ENCODE measurements around the gene DMC1.
"Not testable (repeated sequence)": the region's sequence is repeated elsewhere in the genome, so short reads cannot be mapped to it uniquely, and the experiment has no call there.

Gene DMC1

GRCh38 chr22:38611559-38611958 lies 41.6 kb upstream of the DMC1 start:
- no peak for DNase-seq (ENCODE audit: low read depth)
- no peak overlapping the region for H3K4me3 ChIP-seq (replicated peaks; ENCODE audit: low read depth, low read length)
- TF ChIP-seq CTCF (IDR thresholded peaks at IDR 0.05; ENCODE audit: low read length, missing control alignments), result no peak

DNA sequence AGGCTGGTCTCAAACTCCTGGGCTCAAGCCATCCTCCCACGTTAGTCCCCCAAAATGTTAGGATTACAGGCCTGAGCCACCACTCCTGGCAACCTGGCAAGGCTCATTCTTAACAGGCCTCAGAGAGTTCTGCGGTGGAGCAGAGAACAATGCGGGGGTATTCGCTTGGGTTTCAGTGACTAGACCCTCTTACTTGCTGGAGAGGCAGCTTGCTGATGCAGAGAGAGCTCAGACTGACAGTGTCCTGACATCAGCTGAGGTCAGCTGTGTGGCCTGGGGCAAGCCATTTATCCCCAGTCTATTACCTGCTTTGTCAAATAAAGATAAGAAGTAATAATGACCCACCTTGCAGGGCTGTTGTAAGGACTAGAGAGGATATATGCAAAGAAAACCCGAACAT lies 40.3 kb upstream of the DMC1 start:
- no peak for DNase-seq (ENCODE audit: low read depth)
- TF ChIP-seq CTCF (IDR thresholded peaks at IDR 0.05; ENCODE audit: low read length, missing control alignments), result no peak
- no peak overlapping the region for H3K4me3 ChIP-seq (replicated peaks; ENCODE audit: low read depth, low read length)

GRCh38 chr22:38608992-38609750 lies 39.2 kb upstream of the DMC1 start:
- no peak for TF ChIP-seq CTCF (IDR thresholded peaks at IDR 0.05; ENCODE audit: low read length, missing control alignments)
- H3K4me3 ChIP-seq (replicated peaks; ENCODE audit: low read depth, low read length), result no peak overlapping the region
- no peak for DNase-seq (ENCODE audit: low read depth)

GRCh38 chr22:38607680-38608079 lies 37.7 kb upstream of the DMC1 start:
- TF ChIP-seq CTCF (IDR thresholded peaks at IDR 0.05; ENCODE audit: low read length, missing control alignments), result no peak
- no peak for DNase-seq (ENCODE audit: low read depth)
- no peak overlapping the region for H3K4me3 ChIP-seq (replicated peaks; ENCODE audit: low read depth, low read length)

DNA sequence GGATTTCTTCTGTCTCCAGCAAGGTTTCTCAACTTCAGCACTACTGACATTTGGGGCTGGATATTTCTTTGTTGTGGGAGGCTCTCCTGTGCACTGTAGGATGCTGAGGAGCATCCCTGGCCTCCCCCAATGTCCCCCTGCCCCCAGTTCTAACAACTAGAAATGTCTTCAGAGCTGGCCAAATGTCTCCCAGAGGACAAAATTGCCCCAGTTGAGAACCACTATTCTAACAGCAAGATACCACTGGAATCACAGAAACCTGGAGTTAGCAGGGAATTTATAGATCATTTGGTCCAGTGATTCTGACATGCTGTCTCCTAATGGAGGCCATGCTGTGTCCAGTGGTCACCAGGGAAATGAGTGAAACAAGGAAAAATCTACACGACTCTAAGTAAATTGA lies 32.2 kb upstream of the DMC1 start:
- no peak for TF ChIP-seq CTCF (IDR thresholded peaks at IDR 0.05; ENCODE audit: low read length, missing control alignments)
- DNase-seq (ENCODE audit: low read depth), result no peak
- H3K4me3 ChIP-seq (replicated peaks; ENCODE audit: low read depth, low read length), result no peak overlapping the region

- H3K4me3 ChIP-seq (replicated peaks; ENCODE audit: low read depth, low read length), result no peak overlapping the region
- DNase-seq (ENCODE audit: low read depth), result no peak
- no peak for TF ChIP-seq CTCF (IDR thresholded peaks at IDR 0.05; ENCODE audit: low read length, missing control alignments)
These were observed 31.3 kb upstream of the DMC1 start for GRCh38 chr22:38601221-38601764.

DNA sequence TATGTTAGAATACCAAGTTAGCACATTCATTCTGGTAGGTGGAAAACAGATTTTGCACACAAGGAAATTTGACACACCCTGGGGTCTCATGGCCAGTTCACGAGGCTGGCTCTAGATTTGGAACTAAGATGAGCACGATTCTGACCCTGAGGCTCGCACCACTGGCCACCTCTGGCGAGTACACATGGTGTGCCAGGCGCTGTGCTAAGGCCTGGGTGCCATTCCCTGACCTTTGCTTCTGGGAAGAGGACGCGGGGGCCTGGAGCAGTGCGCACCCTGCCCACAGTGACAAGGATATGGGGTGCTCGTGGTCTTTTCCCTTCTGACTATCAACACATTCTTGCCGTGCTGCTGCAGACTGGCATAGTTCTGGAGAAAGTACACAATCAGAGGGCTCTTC lies 29.5 kb upstream of the DMC1 start:
- DNase-seq (ENCODE audit: low read depth), result no peak
- no peak for TF ChIP-seq CTCF (IDR thresholded peaks at IDR 0.05; ENCODE audit: low read length, missing control alignments)
- no peak overlapping the region for H3K4me3 ChIP-seq (replicated peaks; ENCODE audit: low read depth, low read length)

GRCh38 chr22:38582923-38583322 lies 12.9 kb upstream of the DMC1 start:
- DNase-seq (ENCODE audit: low read depth), result not testable (repeated sequence)

More at GRCh38 chr22:38582923-38583322, 12.9 kb upstream of the DMC1 start:
- H3K4me3 ChIP-seq (replicated peaks; ENCODE audit: low read depth, low read length), result not testable (repeated sequence)

Measured in fibroblast of pulmonary artery (primary cell).